Uterine smooth muscle cell (primary cell): ENCODE measurements around the gene UBE2M. TPM values are rescaled to one million over a fixed set of nuclear protein-coding genes. Genes with fewer than 3 reads are reported as not detected.

Experiments used
- total RNA-seq: library from RNA; depleted of rRNA; stranded (reverse); fragments of >200 nt; gene quantifications from 2 replicates; pipeline ENCODE4 v1.2.3, GENCODE V29; 2014

Gene UBE2M
- total RNA-seq: 60.9 and 92.1 TPM in 2 replicates

DNA sequence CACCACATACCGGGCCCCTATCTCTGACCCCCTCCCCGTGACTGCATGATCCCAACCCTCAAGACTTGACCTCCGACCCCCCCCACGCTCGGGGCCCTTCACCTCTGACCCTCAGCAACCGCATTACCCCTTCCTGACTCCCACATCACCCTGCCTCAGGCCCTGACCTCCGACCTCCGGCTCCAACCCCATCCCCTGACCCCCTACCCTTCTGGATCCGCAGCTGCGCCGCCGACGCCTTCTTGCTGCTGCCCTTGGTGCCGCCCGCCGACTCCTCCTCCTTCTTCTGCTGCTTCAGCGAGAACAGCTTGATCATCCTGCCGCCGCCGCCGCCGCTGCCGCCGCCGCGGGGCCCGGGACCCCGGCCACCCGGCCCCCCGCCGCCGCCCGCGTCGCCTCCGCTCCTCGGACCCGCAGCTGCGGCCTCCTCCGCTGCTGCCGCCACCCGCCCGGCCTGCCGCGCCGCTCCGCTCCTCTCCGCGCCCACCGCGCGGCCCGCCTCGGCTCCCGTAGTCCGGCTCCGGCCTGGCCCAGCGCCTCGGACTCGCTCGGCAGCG is at the start of gene UBE2M:
Gene UBE2M (minus strand): TSS at position 546 of the 557 bp plus-strand sequence. CDS start 230 bp downstream, at position 316.

DNA sequence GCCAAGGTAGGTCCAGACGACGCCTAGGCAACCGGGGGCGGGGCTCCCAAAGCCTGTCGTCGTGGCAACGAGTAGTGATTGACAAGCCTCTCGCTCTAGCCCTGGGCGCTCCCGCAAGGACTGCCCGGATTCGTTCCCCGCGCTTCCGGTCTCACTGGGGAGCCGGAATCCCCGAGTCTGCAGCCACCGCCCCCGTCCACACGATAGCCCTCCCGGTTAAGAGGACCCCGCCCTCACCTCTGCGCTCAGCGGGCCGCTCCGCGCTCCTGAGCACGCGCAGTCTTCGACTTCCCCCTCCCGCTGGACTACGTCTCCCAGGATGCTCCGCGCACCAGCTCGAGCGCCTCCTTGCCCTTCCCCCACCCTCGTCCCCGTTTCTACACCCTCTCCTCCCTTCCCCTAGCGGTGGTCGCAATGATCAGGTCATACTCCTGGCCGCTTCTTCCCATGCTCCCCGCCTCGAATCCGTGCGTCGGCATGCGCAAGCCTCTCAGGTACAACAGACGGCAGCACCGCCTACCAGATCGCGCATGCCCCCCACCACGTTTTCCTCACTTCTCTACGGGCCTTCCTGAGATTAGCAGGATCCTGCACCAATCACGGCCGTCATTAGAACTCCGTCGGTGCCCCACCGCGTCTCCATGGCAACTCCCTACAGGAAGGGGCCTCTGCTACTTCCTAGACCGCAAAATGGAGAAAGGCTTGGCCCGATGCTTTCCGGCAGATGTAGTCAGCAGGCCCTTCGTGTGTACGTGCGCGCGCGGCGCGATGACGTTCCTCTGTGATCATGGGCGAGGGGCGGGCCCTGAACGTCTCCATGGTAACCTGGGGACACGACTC is 14.6 kb upstream of the UBE2M start, which contains the start of gene MZF1:
Gene MZF1 (minus strand): TSS at position 518 of the 840 bp plus-strand sequence. CDS start 1,946 bp downstream, outside the sequence.

DNA sequence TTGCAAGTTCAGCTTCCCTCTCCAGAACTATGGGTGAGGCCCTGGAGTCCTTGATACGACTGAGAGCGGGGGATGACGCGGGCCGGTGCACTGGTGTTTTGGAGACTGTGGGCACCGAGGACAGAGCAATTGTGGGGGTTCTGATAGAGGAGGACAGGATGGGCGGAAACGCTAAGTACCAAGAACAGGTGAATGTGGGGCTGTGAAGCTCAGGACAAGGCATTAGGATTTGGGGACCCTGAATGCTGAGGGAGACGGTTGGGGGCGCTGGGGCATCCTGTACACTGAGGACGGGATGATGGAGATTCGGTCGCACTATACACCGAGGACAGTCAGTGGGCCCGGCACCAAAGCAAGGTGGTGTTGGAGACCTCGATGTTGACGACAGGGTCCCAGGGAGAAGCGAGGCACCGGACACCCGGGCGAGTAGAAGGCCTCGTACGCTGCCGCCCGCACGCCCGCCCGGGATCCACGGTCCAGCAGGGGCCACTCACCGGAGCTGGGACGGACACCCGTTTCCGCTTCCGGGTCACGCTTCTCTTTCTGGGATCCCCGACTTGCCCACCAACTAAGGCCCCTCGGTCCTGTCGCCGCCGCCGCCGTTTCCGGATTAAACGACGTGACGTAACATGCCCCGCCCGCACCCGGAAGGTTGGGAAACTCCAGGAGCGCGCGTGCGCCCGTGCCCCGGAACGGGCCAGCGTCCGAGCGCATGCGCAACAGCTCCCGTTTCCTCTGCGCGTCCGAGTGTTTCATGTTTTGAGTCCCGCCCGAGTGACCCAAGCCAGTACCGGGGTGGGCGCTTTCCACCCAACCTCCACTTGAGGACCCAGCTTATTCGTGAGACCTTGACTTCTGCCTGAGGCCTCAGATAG is 3.7 kb downstream of the UBE2M start, which contains the start of gene CHMP2A:
Gene CHMP2A (minus strand): TSS at position 612 of the 875 bp plus-strand sequence. CDS start 893 bp downstream, outside the sequence.

DNA sequence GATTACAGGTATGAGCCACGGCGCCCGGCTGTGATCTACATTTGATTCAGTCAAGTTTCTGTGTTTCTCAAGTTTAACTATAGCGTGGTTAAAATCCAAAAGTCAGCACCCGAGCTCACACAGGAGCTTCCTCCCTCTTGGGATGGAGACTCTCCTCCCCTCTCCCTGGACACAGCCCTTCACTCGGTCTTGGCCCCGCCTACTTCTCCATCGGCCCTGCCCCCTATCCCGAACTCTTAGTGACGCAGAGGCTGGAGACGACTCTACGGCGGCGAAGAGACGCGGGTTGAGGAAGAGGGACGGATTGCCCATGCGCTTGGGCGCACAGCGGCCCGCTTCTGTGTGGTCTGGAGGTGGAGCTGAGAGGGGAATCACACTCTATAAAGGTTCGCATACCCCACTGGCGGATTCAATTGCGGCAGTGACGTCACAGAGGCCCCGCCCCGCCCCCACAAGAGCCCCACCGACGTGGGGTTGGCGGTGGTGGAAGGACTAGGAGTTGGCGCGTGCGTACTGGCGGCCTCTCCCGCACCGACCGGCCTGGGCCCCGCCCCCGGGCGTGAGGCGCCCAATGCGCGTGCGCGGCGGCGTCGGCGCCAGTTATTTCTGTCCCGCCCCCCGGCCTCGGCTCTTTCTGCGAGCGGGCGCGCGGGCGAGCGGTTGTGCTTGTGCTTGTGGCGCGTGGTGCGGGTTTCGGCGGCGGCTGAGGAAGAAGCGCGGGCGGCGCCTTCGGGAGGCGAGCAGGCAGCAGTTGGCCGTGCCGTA is 14.4 kb downstream of the UBE2M start, which contains the start of gene TRIM28:
Gene TRIM28 (plus strand): TSS at position 239 of the 765 bp plus-strand sequence. CDS start 694 bp downstream, outside the sequence.

DNA sequence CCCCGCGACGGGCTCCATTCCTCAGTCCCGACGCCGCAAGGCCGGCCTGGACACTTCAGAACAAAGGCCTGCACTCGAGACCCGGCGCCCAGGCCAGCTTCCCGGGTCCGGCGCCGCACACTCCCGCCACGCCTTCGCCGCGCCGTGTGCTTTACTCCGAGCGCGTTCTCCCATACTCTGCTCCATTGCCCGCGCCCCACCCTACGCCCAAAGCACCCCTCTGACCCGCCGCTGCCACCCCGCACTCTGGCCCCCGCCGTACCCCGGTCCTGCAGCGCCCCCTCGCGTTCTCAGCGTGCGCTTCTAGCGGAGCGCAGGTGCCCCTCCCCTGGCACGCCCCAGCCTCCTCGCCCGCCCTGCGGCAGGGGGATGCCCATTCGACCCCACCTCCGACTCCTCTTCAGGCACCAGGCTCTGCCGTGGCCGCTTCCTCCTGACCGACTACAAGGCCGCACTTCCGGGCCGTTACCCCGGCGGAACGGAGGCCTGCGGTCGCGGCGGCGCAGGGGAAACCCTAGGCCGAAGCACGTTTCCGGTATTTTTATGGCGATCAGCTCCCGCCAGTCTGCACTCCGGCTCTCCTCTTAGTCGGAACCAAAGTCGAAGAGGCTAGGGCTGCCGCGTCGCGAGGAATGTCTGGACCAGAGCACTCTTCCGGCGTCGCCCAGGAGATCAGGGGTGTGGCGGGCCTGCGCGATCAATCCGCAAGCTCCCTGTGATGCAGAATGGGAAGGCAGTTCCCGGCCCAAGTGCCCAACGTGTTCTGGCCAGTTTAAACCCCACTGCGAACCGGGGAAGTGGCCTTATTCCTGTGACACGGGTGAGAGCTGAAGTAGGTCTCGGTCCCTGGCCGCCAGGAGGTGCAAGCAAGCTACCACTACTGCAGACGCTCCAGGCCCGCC is 38.8 kb downstream of the UBE2M start, which contains the start of gene ZBTB45:
Gene ZBTB45 (minus strand): TSS at position 456 of the 902 bp plus-strand sequence. CDS start 2,137 bp downstream, outside the sequence.

DNA sequence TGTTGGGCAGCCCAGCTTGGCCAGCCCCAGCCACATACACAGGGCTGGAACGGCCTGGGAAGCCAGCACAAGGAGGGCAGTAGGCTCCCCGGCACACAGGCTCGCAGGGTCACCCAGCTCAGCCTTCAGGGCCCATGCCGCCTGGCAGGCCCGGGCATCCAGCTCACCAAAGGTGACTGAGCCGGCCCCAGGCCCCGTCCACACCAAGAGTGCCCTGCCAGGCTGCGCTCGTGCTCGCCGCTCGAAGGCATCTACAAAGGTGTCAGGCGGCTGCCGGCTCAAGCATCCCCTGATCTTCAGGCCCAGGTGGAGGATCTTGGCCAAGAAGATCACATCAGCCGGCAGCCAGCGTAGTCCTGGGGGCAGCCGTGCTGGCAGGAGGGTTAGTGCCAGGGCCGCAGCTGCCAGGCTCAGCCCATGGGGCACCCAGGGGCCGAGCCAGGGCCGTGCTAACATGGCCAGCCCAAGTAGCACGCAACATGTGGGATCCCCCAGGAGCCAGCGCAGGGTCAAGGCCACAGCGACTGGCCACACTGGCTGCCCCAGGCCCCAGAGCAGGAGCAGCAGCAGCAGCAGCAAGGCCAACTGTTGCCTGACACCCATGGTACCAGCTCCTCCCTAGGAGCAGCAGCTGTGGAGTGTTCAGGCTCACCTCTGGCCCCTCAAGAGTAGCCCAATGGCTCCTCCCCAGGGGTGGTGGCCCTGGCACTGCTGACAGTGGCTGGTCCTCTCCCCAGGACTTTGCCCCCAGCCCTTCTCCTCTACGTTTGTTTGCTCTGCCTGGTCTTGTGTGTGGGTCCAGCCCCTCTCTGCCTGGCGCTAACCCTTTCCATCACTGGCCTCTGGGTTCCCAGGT is 46.8 kb downstream of the UBE2M start, which contains the start of gene SLC27A5:
Gene SLC27A5 (minus strand): TSS at position 640 of the 856 bp plus-strand sequence. CDS start 37 bp downstream, at position 603.

Other genes with a start within 250 kb of the UBE2M start
- 3.1 and 3.2 TPM in 2 replicates for gene ZSCAN22, start 231.6 kb downstream of the UBE2M start, total RNA-seq
- 10.4 and 16.0 TPM in 2 replicates for gene A1BG, start 205.1 kb downstream of the UBE2M start, total RNA-seq
- gene ZNF497, start 195.9 kb downstream of the UBE2M start, total RNA-seq: 0.89 and 1.4 TPM in 2 replicates
- 3.1 and 3.5 TPM in 2 replicates for gene ZNF837, start 177.6 kb downstream of the UBE2M start, total RNA-seq
- 1,967 and 1,989 TPM in 2 replicates for gene RPS5, start 171.3 kb downstream of the UBE2M start, total RNA-seq
- gene RNF225, start 163.0 kb downstream of the UBE2M start, total RNA-seq: 0.37 TPM in 1 of 2 replicates, not detected in the other
- 16.7 and 18.0 TPM in 2 replicates for gene ZNF584, start 150.0 kb downstream of the UBE2M start, total RNA-seq
- 9.2 and 10.6 TPM in 2 replicates for gene ZNF132, start 118.5 kb downstream of the UBE2M start, total RNA-seq
- 10.0 and 12.1 TPM in 2 replicates for gene ZNF324B, start 107.0 kb downstream of the UBE2M start, total RNA-seq
- 15.9 and 17.0 TPM in 2 replicates for gene ZNF324, start 91.5 kb downstream of the UBE2M start, total RNA-seq
- gene ZNF446, start 82.3 kb downstream of the UBE2M start, total RNA-seq: 8.3 and 12.1 TPM in 2 replicates
- gene SLC27A5, start 46.6 kb downstream of the UBE2M start, total RNA-seq: 2.9 and 4.2 TPM in 2 replicates
- 7.7 and 8.0 TPM in 2 replicates for gene ZBTB45, start 38.8 kb downstream of the UBE2M start, total RNA-seq
- 265 and 355 TPM in 2 replicates for gene TRIM28, start 14.5 kb downstream of the UBE2M start, total RNA-seq
- gene CHMP2A, start 3.5 kb downstream of the UBE2M start, total RNA-seq: 115 and 140 TPM in 2 replicates
- 13.8 and 19.1 TPM in 2 replicates for gene MZF1, start 14.7 kb upstream of the UBE2M start, total RNA-seq